Fibroblast of skin of left biceps (primary cell): ENCODE data around the gene ANKRD33B.

Experiments
- DNase-seq, 2 experiments: peaks; one replicate each; pipeline ENCODE4 v3.0.0-alpha.2; 2013; ENCODE audit warnings: low read depth in 2 of 2

ANKRD33B gene

DNA sequence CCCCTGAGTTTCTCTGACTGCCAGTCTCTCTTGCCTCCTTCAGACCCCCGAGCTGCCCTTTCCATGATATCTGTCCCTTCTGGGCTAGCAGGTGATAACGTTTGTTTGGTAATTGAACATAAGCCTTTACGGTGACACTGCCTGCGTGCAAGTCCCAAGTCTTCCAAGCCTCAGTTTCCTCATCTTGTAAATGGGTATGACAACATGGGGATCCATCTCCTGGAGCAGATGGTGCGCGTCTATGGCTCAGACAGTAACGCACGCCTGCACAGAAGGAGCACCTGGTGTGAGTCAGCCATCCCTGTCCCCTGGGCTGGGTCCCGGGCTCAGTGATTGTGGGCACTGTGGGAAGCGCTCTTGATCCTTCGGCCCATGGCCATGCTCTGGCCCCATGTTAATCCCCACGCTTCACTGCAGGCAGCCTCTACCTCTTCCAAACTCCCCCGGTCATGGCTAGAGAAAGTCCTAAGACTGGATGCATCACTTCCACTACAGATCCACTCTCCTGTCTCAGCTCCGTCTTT, 111.4 kb downstream of the ANKRD33B start:
- no peak for DNase-seq

DNA sequence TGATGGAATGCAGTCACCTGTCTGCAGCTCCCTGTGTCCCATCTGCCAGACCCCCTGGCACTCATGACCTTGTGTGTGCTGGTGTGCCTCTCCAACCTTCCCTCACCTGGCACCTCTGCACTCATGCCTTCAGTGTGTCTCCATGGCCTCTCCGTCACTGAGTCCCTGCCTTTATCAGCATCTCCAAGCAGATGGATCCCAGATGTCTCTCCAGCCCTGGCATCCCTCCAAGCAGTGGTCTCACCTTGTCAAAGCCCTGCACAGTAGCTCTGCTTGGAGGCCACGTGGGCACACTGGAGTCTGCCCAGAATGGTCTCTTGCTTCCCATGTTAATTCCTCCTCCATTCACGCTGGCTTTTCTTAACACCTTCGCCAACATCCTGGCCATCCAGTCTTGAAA, 112.4 kb downstream of the ANKRD33B start:
- DNase-seq: no peak

- no peak for DNase-seq
Observed at GRCh38 chr5:10676946-10677345, 113.1 kb downstream of the ANKRD33B start.

- DNase-seq: no peak
Observed at GRCh38 chr5:10677533-10677932, 113.7 kb downstream of the ANKRD33B start.

GRCh38 chr5:10678244-10678643, 114.4 kb downstream of the ANKRD33B start:
- DNase-seq: no peak

GRCh38 chr5:10679336-10679988, 115.6 kb downstream of the ANKRD33B start:
- DNase-seq: no peak

GRCh38 chr5:10680876-10681481, 117.1 kb downstream of the ANKRD33B start:
- no peak for DNase-seq

DNA sequence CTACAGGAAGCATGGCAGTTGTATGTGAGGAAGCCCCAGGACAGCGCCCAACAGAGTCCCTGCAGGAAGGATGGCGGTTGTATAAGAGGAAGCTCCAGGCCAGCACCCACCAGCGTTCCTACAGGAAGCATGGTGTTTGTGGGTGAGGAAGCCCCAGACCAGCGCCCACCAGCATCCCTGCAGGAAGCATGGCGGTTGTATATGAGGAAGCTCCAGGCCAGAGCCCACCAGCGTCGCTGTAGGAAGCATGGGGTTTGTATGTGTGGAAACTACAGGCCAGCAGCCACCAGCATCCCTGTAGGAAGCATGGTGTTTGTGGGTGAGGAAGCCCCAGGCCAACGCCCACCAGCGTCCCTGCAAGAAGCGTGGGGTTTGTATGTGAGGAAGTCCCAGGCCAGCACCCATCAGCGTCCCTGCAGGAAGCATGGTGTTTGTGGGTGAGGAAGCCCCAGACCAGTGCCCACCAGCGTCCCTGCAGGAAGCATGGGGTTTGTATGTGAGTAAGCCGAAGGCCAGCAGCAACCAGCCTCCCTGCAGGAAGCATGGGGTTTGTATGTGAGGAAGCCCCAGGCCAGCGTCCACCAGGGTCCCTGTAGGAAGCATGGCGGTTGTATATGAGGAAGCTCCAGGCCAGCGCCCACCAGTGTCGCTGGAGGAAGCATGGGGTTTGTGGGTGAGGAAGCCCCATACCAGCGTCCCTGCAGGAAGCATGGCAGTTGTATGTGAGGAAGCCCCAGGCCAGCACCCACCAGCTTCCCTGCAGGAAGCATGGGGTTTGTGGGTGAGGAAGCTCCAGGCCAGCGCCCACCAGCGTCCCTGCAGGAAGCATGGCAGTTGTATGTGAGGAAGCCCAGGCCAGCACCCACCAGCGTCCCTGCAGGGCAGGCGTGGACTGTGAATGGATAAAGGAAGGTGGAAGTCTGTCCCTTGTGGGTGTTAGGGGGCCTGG, 118.1 kb downstream of the ANKRD33B start:
- DNase-seq: no peak

GRCh38 chr5:10682801-10683525, 119.1 kb downstream of the ANKRD33B start:
- no peak for DNase-seq

GRCh38 chr5:10684303-10685086, 120.6 kb downstream of the ANKRD33B start:
- no peak for DNase-seq

GRCh38 chr5:10685115-10685521, 121.2 kb downstream of the ANKRD33B start:
- no peak for DNase-seq

DNA sequence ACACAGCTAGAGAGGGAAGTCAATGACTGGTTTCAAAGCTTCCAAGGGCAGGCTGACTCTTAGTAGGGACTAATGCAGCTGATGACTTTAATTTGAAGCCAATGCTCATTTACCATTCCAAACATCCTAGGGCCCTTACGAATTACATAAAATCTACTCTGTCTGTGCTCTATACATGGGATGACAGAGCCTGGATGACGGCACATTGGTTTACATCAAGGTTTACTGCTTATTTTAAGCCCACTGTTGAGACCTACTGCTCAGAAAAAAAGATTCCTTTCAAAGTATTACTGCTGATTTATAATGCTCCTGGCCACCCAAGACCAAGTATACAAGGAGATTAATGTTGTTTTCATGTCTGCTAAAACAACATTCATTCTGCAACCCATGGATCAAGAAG, 123.0 kb downstream of the ANKRD33B start:
- DNase-seq: no peak

DNA sequence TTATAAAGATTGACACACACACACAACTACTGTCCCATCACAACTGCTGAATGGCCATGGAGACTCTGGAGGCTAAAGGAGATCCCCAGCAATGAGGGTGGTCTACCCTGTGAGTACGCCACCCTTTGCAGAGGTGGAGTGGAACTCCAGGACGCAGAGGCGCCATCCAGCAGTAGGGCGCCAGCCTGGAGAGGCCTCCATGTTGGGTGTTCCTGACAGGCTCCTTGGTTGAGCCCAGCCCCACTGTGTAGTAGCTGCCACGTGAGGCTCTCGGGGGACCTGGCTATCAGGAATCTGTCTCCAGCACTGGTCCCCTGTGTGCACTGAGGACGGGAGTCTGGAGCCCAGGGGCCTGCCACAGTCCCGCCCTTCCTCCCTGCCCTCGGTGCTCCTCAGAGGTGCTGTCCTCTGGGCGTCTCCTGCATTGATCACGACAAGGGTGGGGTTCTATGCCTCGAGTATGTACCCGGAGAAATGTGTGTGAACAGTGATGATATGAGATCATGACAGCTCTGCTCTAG, 124.8 kb downstream of the ANKRD33B start:
- DNase-seq: no peak

DNA sequence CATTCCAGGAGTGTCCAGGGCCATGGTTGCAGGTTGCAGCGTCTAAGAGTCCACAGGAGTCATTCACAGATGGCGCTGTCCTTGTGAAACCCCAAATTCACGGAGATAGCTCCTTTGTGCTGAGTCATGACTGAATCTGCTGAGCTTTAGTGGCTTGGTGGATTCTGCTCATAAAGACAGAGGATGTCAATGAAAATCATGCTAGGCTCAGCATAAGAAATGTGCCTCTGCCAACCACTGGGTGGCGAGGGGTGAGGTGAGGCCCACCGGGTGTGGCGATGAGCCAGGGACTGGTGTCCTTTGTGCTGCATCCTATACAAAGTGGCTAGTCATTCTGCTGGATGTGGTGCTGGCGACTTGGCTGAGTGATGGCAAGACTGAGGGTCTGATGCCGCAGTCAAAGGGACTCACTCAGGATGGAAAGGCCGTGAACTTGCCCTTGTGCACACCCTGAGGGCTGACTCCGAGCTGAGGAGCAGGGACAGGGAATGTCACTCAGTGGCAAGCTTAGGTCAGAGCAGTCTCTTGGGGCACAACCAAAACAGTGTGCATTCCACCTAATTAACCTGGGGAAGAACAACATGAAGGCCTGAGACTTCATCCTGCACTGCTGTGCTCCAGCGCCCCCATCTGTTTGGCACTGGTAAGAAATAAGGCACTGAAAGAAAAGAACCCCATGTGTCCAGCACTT, 125.7 kb downstream of the ANKRD33B start:
- no peak for DNase-seq

- DNase-seq: no peak
Observed at GRCh38 chr5:10690460-10691440, 126.9 kb downstream of the ANKRD33B start.

DNA sequence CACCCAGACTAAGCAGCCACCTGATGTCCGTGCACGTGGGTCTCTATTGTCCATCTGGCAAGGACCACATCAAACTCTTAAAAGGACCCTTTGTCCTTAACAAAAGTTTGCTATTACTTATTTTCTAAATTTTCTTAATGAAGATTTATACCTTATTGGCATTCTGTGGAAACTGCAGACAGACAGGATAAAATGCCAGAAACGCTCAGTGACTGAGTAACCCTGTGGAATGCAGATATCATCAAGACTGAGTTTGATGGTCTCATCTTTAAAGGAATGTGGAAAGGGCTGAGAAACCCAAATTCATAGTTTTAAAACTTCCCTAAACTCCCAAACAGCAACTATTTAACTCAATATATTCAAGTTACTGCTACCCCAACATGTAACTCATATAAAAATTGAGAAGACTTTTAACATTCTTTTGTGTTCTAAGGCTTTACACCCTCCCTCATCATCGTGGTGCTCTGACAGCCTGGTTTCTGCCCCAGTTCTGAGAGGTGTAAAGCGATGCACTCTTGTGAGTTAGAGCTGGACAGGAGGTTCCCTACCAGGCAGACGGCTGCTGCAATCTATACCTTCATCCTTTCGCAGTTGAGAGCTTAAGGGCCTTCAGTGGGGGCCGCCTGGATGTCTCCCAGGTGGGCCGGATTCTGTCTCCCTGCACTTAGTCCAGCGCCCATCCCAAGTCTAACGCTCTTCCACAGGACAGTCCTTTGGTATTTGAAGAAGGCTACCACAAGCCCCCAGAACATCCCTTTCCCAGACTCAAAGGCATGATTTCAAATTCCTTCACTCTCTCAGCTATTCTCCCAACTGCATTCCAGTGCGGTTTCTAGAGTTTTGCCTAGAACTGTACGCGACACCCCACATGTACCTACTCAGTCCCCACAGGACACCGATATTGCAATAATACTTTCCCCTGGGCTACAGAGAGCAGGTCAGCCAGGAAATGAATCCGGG, 128.2 kb downstream of the ANKRD33B start:
- peak; percentile 67 to 68 for DNase-seq

DNA sequence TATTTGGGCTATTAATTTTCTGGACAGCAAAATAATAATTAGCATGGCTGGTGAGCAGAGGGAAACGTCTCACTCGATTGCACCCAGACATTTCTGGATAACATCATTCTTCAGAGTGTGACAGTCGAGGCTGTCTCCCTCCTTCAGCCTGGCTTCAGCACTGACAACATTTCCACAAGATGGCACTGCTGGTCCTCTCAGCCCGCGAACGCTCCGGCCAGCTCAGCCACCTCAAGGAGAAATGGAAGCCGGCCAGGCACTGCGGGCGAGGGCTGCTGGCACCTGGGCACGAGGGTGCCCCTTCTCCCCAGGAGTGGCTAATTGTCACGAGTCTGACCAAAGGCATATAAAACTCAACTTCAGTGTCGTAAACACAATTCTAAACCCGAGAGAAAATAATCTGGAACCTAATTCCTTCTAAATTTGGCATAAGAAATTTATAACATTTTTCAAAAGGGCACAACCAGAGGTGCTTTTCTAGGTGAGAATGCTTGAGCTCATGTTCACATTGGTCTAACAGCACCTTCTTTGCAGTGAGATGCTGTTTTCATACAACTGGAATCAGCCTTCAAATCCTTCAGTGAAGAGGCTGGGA, 131.3 kb downstream of the ANKRD33B start:
- no peak for DNase-seq
